Measurements from ENCODE around the gene CDKN1B. TPM values are rescaled to one million over a fixed set of nuclear protein-coding genes. Genes with fewer than 3 reads are reported as not detected.

CDKN1B gene
- total and polyA plus RNA-seq, 2 of the 13 experiments (the other 11 are each of a cell fraction or from before 2014, with no cell fraction given): 20.1 to 37.2 TPM

DNA sequence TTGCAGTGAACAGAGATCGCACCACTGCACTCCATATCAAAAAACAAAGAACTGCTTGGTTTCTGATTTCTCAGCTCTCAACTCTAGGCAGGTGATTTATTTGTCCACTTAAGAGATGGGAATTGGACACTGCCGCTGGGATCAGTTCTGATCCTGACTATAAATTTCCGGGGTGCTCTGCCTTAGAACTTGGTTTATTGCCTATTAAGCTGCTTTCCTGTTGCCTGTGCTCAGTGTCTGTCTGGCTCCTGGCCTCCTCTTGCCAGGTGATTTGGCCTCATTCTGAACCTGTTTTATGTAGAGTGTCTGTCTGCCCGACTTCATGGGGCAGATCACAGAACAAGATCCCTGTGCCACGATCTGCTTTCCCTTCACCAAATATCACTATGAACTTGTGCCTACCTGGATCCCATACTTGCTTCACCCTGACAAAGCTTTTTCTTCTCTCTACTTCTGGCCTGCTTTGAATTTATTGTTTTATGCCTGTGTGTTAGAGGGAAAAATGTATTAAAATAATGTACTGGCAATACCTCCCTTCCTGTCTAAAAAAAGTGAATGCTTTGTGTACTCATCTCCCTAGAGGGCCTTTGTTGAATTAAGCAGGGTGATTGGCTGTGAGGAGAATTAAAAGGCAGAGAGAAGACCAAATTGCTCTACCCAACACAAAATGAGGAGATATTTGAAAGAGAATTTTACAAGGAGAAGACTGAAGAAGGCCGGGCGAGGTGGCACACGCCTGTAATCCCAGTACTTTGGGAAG is 27.6 kb downstream of the CDKN1B start:
- Histone ChIP-seq H3K9me3 (ENCODE audit: low read length) (no peaks in the 10 kb centered on the region), H3K4me3 (replicated peaks in 1 of 3; ENCODE audit: insufficient read depth in 1 of 3, low read depth in 2 of 3, low read length in 3 of 3) (no peak overlapping the region), H3K4me2 (ENCODE audit: low read depth, low read length) (no peak overlapping the region), H3K4me1 (ENCODE audit: insufficient read depth, low read length) (peaks cover 26% of the 10 kb centered on the region; the same call in 1 of the 2 replicates), H3K36me3 (replicated peaks in 1 of 2; ENCODE audit: control insufficient read depth in 1 of 2, insufficient read depth in 2 of 2, low read length in 2 of 2) (no peaks in the 10 kb centered on the region), H3K27ac (ENCODE audit: extremely low read length, insufficient read depth, low read length) (no peak overlapping the region), H3K27me3 (ENCODE audit: control insufficient read depth in 1 of 2, insufficient read depth in 2 of 2, low read length in 2 of 2) (no peaks in the 10 kb centered on the region), H3K79me2 (ENCODE audit: insufficient read depth, low read length) (no peaks in the 10 kb centered on the region), H2AFZ (ENCODE audit: low read length) (no peak overlapping the region), H3K9ac (ENCODE audit: insufficient read depth, low read depth, low read length) (no peak overlapping the region), H4K20me1 (ENCODE audit: insufficient read depth, low read length) (no peaks in the 10 kb centered on the region)
- no peak for FAIRE-seq
- no peak for DNase-seq (ENCODE audit: low spot score)
- ATAC-seq: no peak
- 77% methylated on average over 8 of the region's 8 CpGs for WGBS (ENCODE audit: low lambda C conversion rate)
- intact Hi-C loops (cut with micrococcal nuclease; ENCODE audit: unreplicated experiment) (no loop called here), in situ Hi-C loops (cut with HindIII; ENCODE audit: extremely low pct_ligation_motif_present, low pct_unique_long_range_greater_than_20kb) (no loop called here)
- ChIA-PET POLR2A (no interaction called here), CTCF (ENCODE audit: low intra/inter-chr PET ratio, low total read pairs) (no interaction called here)
- no peak for TF ChIP-seq RFX1 (IDR thresholded peaks at IDR 0.05)
- TF ChIP-seq ZMYM4 (CRISPR knock-in tag; IDR thresholded peaks at IDR 0.05): no peak
- TF ChIP-seq THAP11 (CRISPR knock-in tag; IDR thresholded peaks at IDR 0.05): no peak
- no peak for TF ChIP-seq ZNF558 (CRISPR knock-in tag; IDR thresholded peaks at IDR 0.05; ENCODE audit: borderline replicate concordance)
- TF ChIP-seq HDAC2 (CRISPR knock-in tag; IDR thresholded peaks at IDR 0.05): no peak
- TF ChIP-seq HMGA1 (CRISPR knock-in tag; conservative IDR thresholded peaks at IDR 0.05): no peak
- TF ChIP-seq, protein P1, sequence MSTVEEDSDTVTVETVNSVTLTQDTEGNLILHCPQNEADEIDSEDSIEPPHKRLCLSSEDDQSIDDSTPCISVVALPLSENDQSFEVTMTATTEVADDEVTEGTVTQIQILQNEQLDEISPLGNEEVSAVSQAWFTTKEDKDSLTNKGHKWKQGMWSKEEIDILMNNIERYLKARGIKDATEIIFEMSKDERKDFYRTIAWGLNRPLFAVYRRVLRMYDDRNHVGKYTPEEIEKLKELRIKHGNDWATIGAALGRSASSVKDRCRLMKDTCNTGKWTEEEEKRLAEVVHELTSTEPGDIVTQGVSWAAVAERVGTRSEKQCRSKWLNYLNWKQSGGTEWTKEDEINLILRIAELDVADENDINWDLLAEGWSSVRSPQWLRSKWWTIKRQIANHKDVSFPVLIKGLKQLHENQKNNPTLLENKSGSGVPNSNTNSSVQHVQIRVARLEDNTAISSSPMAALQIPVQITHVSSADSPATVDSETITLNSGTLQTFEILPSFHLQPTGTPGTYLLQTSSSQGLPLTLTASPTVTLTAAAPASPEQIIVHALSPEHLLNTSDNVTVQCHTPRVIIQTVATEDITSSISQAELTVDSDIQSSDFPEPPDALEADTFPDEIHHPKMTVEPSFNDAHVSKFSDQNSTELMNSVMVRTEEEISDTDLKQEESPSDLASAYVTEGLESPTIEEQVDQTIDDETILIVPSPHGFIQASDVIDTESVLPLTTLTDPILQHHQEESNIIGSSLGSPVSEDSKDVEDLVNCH (CRISPR knock-in tag; IDR thresholded peaks at IDR 0.05): no peak
- TF ChIP-seq, protein P2, sequence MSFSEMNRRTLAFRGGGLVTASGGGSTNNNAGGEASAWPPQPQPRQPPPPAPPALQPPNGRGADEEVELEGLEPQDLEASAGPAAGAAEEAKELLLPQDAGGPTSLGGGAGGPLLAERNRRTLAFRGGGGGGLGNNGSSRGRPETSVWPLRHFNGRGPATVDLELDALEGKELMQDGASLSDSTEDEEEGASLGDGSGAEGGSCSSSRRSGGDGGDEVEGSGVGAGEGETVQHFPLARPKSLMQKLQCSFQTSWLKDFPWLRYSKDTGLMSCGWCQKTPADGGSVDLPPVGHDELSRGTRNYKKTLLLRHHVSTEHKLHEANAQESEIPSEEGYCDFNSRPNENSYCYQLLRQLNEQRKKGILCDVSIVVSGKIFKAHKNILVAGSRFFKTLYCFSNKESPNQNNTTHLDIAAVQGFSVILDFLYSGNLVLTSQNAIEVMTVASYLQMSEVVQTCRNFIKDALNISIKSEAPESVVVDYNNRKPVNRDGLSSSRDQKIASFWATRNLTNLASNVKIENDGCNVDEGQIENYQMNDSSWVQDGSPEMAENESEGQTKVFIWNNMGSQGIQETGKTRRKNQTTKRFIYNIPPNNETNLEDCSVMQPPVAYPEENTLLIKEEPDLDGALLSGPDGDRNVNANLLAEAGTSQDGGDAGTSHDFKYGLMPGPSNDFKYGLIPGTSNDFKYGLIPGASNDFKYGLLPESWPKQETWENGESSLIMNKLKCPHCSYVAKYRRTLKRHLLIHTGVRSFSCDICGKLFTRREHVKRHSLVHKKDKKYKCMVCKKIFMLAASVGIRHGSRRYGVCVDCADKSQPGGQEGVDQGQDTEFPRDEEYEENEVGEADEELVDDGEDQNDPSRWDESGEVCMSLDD (CRISPR knock-in tag; IDR thresholded peaks at IDR 0.05; ENCODE audit: borderline replicate concordance): no peak
- BruUV-seq (replicated peaks): no TSS peak
